ENCODE measurements around the gene TTLL11. TPM values are rescaled to one million over a fixed set of nuclear protein-coding genes. Genes with fewer than 3 reads are reported as not detected.

TTLL11 gene
- total and polyA plus RNA-seq, 4 donors, result 1.4 to 4.5 (median 3.6) TPM

- H3K4me3 ChIP-seq (ENCODE audit: low read depth in 1 of 3, low read length in 3 of 3), result no peak overlapping the region
- no peaks in the 10 kb centered on the region for H3K27me3 ChIP-seq (ENCODE audit: control insufficient read depth in 4 of 4, insufficient read depth in 4 of 4, low read length in 3 of 4)
- no peak overlapping the region for H3K9ac ChIP-seq (ENCODE audit: low read depth in 1 of 2, low read length in 2 of 2)
- TF ChIP-seq GABPA (IDR thresholded peaks at IDR 0.05 in 1 of 2, conservative IDR thresholded peaks at IDR 0.05 in 1 of 2), result no peak
- no peak for TF ChIP-seq ATF3 (IDR thresholded peaks at IDR 0.05)
- TF ChIP-seq FOXA1 (IDR thresholded peaks at IDR 0.05), result no peak
- no peak for TF ChIP-seq FOXA2 (IDR thresholded peaks at IDR 0.05)
- no peak for TF ChIP-seq JUND (IDR thresholded peaks at IDR 0.05)
- no peak for TF ChIP-seq NR2F2 (IDR thresholded peaks at IDR 0.05)
- TF ChIP-seq RXRA (IDR thresholded peaks at IDR 0.05), result no peak
- no peak for TF ChIP-seq HNF4G (IDR thresholded peaks at IDR 0.05)
- TF ChIP-seq TAF1 (conservative IDR thresholded peaks at IDR 0.05), result no peak
- no peak for TF ChIP-seq RAD21 (IDR thresholded peaks at IDR 0.05)
- TF ChIP-seq ZBTB33 (IDR thresholded peaks at IDR 0.05), result no peak
- TF ChIP-seq CTCF (IDR thresholded peaks at IDR 0.05; ENCODE audit: low read depth, low read length, missing input control), result no peak
- no peak for TF ChIP-seq MAX (IDR thresholded peaks at IDR 0.05)
- no peak for TF ChIP-seq YY1 (IDR thresholded peaks at IDR 0.05)
- TF ChIP-seq HNF4A (conservative IDR thresholded peaks at IDR 0.05), result no peak
- TF ChIP-seq SP1 (IDR thresholded peaks at IDR 0.05), result no peak
- 90% methylated on average over 10 of the region's 10 CpGs for WGBS
- H3K27ac ChIP-seq (ENCODE audit: low read depth in 1 of 2, low read length in 2 of 2), result no peak overlapping the region
- H3K36me3 ChIP-seq (ENCODE audit: control insufficient read depth in 4 of 4, insufficient read depth in 3 of 4, low read depth in 1 of 4, low read length in 3 of 4), result no peaks in the 10 kb centered on the region
- no peak for DNase-seq (ENCODE audit: low spot score)
- H3K9me3 ChIP-seq (ENCODE audit: control insufficient read depth in 4 of 4, low read length in 3 of 4), result no peaks in the 10 kb centered on the region
- H3K4me1 ChIP-seq (ENCODE audit: control insufficient read depth in 4 of 4, insufficient read depth in 4 of 4, low read length in 3 of 4), result no peaks in the 10 kb centered on the region
Observed at GRCh38 chr9:122053064-122053463, 40.0 kb downstream of the TTLL11 start.

- DNase-seq (ENCODE audit: low spot score), result no peak
- WGBS, result 93% methylated on average over 7 of the region's 7 CpGs
- no peaks in the 10 kb centered on the region for H3K27me3 ChIP-seq (ENCODE audit: control insufficient read depth in 4 of 4, insufficient read depth in 4 of 4, low read length in 3 of 4)
- no peak overlapping the region for H3K4me3 ChIP-seq (ENCODE audit: low read depth in 1 of 3, low read length in 3 of 3)
- H3K36me3 ChIP-seq (ENCODE audit: control insufficient read depth in 4 of 4, insufficient read depth in 3 of 4, low read depth in 1 of 4, low read length in 3 of 4), result no peaks in the 10 kb centered on the region
- no peaks in the 10 kb centered on the region for H3K9me3 ChIP-seq (ENCODE audit: control insufficient read depth in 4 of 4, low read length in 3 of 4)
- no peak for TF ChIP-seq ZBTB33 (IDR thresholded peaks at IDR 0.05)
- no peaks in the 10 kb centered on the region for H3K4me1 ChIP-seq (ENCODE audit: control insufficient read depth in 4 of 4, insufficient read depth in 4 of 4, low read length in 3 of 4)
- no peak overlapping the region for H3K27ac ChIP-seq (ENCODE audit: low read depth in 1 of 2, low read length in 2 of 2)
- no peak overlapping the region for H3K9ac ChIP-seq (ENCODE audit: low read depth in 1 of 2, low read length in 2 of 2)
Observed at GRCh38 chr9:122051351-122052321, 41.5 kb downstream of the TTLL11 start.
